ENCODE data around the gene ADIPOR2.

GRCh38 chr12:1739368-1739767 lies 48.5 kb downstream of the ADIPOR2 start:
- TF ChIP-seq SMC3 (IDR thresholded peaks at IDR 0.05; ENCODE audit: low read depth, low read length), result no peak
- no peak for TF ChIP-seq CTCF (conservative IDR thresholded peaks at IDR 0.05; ENCODE audit: low read depth, low read length)
- no peak for TF ChIP-seq POLR2A (IDR thresholded peaks at IDR 0.05; ENCODE audit: low read depth, low read length)
- TF ChIP-seq CEBPB (IDR thresholded peaks at IDR 0.05; ENCODE audit: low read depth, low read length), result no peak
- no peak for TF ChIP-seq RAD21 (IDR thresholded peaks at IDR 0.05; ENCODE audit: low read length)
- no peak for TF ChIP-seq USF2 (IDR thresholded peaks at IDR 0.05; ENCODE audit: low read depth, low read length)
- TF ChIP-seq BHLHE40 (IDR thresholded peaks at IDR 0.05; ENCODE audit: low read depth, low read length), result no peak
- TF ChIP-seq FOS (IDR thresholded peaks at IDR 0.05; ENCODE audit: low read depth, low read length), result no peak
- TF ChIP-seq RFX5 (IDR thresholded peaks at IDR 0.05; ENCODE audit: low read depth, low read length), result no peak
- TF ChIP-seq MAZ (IDR thresholded peaks at IDR 0.05; ENCODE audit: borderline replicate concordance, low read depth, low read length), result no peak
- TF ChIP-seq NFE2L2 (IDR thresholded peaks at IDR 0.05; ENCODE audit: low read depth, low read length), result no peak
- no peak for TF ChIP-seq MAFK (IDR thresholded peaks at IDR 0.05; ENCODE audit: low read depth, low read length)
- no peak for TF ChIP-seq MXI1 (IDR thresholded peaks at IDR 0.05; ENCODE audit: borderline replicate concordance, low read depth, low read length)
